IPS-18c (cell line): ENCODE data around the gene CHAC2.

Experiments used
- H3K4me3 ChIP-seq: 2 replicates; pipeline ENCODE4 v1.7.0; 2013; ENCODE audit warnings: low read depth, mild to moderate bottlenecking, low read length, moderate library complexity; ENCODE audit not compliant: insufficient read depth
- H3K9me3 ChIP-seq: one replicate; pipeline ENCODE4 v1.6.1; 2013; ENCODE audit warnings: mild to moderate bottlenecking, low read length, moderate library complexity; ENCODE audit not compliant: control insufficient read depth, insufficient read depth

Gene CHAC2

DNA sequence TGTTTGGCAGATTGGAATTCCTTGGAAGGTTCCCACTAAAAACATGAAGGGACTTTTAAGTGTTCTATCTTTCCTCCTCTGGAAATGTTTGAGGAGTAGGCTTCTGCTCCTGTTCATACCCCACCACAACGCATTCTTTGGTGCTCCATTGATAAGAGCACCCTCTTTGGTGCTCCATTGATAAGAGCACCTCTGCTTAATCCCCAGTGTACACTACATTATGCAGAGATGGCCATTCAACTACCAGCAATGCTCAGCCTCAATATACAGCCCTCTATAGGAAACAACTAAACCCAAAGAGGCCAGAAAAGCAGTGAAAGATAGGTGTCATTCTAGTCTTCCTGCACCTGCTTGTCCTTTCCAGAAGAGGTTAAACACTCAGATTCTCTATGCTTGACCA lies 1.8 kb upstream of the CHAC2 start:
- no peak overlapping the region for H3K4me3 ChIP-seq

DNA sequence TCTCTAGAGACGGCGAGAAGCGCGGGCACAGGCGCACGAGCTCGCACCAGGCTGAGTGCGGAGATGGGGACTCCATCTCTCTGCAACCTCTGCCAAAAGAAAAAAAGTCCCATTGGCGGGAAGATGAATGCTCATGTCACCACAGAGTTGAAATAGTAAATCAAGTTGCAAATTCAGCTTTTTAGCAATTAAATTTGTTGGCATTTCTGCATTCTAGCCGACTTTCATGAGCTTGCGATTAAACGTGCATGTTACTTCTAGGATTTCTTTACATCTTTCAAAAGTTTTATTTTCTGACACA lies 588 bp downstream of the CHAC2 start:
- peak overlapping the region; percentile 93 for H3K4me3 ChIP-seq
- H3K9me3 ChIP-seq: no peaks in the 10 kb centered on the region

More for the DNA sequence above, 1.8 kb upstream of the CHAC2 start:
- H3K9me3 ChIP-seq: no peaks in the 10 kb centered on the region

DNA sequence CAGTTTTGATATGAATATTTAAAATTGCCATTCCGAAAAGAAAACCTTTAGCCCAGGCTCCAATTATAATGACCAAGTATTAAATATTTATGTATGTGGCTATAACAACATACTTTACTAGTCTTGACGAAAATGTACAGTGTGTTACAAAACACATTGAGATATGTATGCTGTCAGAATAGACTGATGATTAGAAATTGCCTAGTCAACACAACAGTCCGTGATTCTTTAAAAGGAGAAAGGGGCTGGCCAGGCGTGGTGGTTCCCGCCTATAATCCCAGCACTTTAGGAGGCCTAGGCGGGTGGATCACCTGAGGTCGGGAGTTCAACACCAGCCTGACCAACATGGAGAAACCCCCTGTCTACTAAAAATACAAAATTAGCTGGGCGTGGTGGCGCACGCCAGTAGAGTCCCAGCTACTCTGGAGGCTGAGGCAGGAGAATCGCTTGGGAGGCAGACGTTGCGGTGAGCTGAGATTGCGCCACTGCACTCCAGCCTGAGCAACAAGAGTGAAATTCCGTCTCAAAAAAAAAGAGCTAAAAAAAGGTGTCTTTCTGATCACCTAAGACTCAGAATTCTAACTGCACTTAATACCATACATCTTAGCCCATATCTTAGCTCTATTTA lies 1.8 kb downstream of the CHAC2 start:
- Histone ChIP-seq H3K4me3 (no peak overlapping the region), H3K9me3 (no peaks in the 10 kb centered on the region)

DNA sequence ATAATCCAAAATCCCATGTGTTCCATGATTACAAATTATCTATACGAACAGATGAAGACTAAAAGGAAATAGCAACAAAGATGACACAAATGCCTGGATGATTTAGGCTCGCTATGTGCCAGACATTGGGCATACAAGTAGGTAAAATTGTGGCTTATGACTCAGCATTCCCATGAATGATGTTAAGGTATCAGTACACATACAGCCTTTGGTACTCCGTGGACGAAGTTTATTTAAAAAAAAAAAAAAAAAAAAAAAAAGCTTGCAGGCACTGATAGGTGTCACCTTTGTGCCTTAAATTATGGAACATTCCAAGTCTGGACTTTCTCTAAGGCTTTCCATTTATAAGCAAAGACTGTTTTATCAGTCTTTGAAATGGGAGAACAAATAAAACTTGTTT lies 2.7 kb downstream of the CHAC2 start:
- H3K4me3 ChIP-seq: no peak overlapping the region
- no peaks in the 10 kb centered on the region for H3K9me3 ChIP-seq

DNA sequence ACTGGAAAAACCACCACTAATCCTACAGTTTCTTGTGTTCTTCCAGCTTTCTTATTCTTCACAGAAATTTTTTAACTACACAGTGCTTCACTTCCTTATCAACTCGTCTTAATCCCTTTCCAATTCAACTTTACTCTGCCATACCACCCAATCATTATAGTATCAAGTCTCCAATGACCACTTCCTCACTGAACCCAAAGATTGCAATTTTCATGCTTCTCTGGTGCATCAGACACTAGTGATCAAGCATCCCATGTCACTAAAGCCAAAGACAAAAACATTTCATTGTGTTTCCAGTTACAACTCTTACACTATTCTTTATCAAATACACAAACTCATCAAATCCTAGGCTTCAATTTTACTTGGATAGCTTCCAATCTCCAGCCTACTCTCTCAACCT lies 9.5 kb downstream of the CHAC2 start:
- Histone ChIP-seq H3K4me3 (no peak overlapping the region), H3K9me3 (no peaks in the 10 kb centered on the region)

DNA sequence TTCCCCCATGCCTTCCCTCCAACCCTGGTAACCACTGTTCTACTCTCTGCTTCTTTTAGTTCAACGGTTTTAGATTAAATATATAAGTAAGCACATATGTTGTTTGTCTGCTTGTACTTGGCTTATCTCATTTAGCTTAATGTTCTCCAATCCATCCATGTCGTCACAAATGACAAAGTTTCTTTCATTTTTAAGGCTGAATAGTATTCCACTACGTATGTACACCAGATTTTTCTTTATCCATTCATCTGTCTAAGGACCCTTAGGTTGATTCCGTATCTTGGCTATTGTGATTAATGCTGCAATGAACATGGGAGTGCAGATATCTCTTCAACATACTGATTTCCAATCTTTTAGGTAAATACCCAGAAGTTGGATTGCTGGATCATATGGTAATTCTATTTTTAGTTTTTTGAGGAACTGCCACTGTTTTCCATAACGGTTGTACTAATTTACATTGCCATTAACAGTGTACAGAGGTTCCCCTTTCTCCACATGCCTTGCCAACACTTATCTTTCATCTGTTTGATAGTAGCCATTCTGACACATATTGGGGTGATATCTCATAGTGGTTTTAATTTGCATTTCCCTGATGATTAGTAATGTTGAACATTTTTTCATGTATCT lies 11.0 kb downstream of the CHAC2 start:
- H3K4me3 ChIP-seq: no peak overlapping the region
- no peaks in the 10 kb centered on the region for H3K9me3 ChIP-seq

DNA sequence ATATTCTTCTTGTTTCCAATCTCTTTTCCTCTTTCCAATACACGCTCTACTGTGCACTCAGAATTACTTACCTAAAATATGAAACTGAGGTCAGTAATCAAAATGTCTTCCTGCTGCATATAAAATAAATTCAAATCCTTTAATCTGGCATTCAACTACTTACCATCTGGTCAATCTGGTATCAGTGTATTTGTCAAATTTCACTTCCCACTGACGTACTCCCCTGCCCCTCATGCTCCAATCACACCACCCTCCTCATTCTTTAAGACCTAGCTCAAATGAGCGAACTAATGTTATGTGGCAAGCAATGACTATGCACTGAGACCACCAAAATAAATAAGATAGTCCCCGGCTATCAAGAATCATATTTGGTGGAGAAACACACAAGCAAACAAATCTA lies 12.5 kb downstream of the CHAC2 start:
- H3K4me3 ChIP-seq: no peak overlapping the region
- H3K9me3 ChIP-seq: no peaks in the 10 kb centered on the region

DNA sequence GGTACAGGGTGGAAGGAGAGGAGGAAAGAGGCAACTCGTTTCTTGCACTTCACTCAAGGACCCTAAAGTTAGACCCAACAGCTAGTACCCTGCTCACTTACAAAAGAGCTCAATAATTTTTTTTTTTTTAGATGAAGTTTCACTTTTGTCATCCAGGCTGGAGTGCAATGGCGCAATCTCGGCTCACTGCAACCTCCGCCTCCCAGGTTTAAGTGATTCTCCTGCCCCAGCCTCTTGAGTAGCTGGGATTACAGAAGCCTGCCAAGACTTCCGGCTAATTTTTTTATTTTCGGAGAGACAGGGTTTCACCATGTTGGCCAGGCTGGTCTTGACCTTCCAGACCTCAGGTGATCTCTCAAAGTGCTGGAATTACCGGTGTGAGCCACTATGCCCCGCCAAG lies 15.1 kb downstream of the CHAC2 start:
- no peak overlapping the region for H3K4me3 ChIP-seq
- no peaks in the 10 kb centered on the region for H3K9me3 ChIP-seq

DNA sequence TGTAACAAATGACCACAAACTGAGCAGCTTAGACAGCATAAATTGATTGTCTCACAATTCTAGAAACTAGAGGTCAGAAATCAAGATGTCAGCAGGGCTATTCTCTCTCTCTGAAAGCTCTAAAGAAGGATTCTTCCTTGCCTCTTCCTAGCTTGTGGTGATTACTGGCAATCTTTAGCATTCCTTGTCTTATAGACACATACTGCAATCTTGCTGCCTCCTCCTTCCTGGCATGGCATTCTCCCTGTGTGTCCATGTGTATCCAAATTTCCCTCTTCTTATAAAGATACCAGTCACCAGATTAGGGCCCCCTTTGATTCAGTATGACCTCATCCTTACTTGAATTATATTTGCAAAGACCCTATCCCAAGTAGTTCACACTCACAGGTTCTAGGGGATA lies 16.8 kb downstream of the CHAC2 start:
- Histone ChIP-seq H3K9me3 (no peaks in the 10 kb centered on the region), H3K4me3 (no peak overlapping the region)

DNA sequence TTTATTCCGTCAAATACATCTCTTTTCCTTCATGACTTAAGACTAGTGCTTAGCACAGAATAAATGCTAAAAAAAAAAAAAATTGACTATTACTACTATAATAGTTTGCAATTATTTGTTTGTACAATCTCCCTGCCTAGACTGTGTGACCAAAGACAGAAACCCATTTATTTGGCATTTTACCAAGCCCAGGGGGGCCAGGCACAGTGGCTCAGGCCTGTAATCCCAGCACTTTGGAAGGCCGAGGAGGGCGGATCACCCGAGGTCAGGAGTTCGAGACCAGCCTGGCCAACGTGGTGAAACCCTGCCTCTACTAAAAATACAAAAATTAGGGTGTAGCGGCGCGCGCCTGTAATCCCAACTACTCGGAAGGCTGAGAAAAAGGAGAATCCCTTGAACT lies 17.8 kb downstream of the CHAC2 start:
- H3K4me3 ChIP-seq: peak overlapping the region; percentile 94; the same call in 1 of the 2 replicates
- no peaks in the 10 kb centered on the region for H3K9me3 ChIP-seq

DNA sequence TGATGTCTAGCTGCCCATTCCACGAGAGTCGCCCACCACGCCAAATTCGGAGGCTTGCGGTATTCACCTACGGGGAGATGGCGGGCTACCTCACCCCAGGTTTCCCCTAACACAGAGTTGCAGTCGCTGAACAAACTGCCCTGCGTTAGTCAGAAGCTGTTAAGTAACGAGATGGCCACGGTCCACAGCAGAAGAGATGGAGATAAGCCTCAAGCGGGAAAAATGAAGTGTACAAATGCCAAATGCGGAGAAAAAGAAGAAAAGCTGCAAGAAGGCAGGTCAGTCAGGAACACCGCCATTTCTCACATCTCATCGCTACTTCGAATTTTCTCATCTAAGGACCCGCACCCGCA lies 18.7 kb downstream of the CHAC2 start:
- Histone ChIP-seq H3K4me3 (peak overlapping the region; percentile 94), H3K9me3 (no peaks in the 10 kb centered on the region)

DNA sequence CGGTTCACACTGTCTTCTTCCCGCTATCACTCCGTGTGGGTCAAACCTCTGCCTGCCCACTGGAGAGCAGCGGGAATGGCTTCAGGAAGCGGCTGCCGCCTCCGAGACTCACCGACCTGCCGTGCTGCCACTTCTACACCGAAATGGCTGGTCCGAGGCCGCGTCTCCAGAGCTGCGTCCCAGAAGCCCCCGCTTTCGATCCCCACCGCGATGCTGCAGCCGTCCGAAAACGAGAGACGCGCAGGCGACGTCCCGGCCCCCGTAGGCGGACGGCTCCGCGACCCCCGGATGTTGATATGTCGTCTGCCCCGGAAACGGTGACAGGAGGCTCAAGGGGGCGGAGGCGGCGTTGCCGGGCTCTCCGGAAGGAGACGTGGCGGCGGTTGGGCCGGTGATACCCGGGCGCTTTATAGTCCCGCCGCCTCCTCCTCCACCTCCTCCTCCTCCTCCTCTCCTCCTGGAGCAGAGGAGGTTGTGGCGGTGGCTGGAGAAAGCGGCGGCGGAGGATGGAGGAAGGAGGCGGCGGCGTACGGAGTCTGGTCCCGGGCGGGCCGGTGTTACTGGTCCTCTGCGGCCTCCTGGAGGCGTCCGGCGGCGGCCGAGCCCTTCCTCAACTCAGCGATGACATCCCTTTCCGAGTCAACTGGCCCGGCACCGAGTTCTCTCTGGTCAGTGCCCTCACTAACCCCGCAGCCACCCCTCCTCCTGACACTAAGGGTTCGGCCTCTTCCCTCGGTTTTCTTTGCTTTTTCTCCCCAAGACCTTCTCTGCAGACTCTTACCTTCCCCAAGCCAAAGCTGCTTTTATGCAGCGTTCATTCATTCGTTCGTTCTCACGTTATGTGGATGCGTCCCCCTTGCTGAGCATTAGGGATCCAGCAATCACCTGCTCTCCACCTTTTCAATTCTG lies 19.4 kb downstream of the CHAC2 start, which contains the start of the genes ASB3 and ERLEC1:
Gene ASB3 (minus strand): TSS at position 249 of the 909 bp plus-strand sequence. CDS start 21,381 bp downstream, outside the sequence.
Gene ERLEC1 (plus strand): TSS at position 340 of the 909 bp plus-strand sequence. CDS start 167 bp downstream, at position 507.
- peak within 1 kb of the TSS; percentile 94 for H3K4me3 ChIP-seq
- H3K9me3 ChIP-seq: no peaks in the 10 kb centered on the region

DNA sequence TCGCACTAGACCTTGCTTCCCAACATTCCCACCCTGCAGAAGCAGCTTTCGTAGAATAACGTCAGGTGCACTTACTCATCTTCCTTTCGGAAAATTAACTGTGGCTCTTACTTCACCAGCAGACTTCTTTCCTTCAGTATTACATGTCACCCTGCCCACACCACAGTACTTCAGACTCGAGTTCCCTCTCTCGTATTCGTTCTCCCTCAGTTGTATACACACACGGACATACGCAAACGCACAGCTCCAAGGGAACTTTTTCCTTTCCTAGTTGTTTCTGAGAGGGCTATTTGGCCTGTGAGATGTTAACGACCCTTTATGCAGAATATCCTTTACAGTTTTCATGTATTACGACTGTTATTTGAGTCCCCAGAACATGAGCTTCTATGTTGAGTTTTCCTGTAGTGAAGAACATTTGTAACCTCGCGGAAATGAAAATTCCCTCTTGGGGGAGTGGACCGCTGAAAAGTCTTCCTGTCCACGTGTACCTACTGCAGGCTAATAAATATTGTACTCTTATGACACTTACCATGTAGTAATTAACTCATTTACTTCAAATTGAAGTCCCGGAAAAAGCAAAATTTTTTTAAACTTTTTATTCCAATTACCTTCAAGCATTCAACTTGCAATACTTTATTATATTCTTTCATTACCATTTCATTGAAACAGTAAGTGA lies 20.1 kb downstream of the CHAC2 start:
- Histone ChIP-seq H3K9me3 (no peaks in the 10 kb centered on the region), H3K4me3 (peak overlapping the region; percentile 94)

DNA sequence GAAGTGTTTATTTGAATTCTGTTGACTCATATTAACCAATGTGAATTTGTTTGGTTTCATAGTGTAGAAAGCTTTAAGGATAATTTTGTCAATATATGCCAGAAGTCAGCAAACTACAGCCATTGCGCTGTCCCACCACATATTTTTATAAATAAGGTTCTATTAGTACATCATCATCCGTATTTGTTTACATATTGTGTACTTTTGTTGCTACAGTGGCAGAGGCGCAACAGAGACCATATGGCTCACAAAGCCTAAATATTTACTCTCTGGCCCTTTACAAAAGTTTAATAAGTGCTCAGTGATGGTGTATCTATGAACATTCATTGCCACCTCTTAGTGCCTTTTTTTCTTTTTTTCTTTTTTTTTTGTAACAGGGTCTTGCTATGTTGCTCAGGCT lies 25.7 kb downstream of the CHAC2 start:
- H3K4me3 ChIP-seq: no peak overlapping the region

DNA sequence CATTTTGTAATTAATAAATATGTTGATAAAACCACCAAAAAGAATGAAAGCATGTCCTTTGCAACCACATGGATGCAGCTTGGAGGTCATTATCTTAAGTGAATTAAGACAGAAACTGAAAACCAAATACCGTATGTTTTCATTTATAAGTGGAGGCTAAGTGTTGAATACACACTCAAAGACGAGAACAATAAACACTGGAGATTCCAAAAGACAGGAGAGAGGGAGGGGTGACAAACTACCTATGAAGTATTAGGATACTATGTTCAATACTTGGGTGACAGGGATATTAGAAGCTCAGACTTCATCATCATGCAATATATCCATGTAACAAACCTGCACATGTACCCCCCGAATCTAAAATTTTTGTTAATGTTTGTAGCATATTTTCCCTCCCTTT lies 26.2 kb downstream of the CHAC2 start:
- no peaks in the 10 kb centered on the region for H3K9me3 ChIP-seq
- H3K4me3 ChIP-seq: no peak overlapping the region

More for the DNA sequence above, 25.7 kb downstream of the CHAC2 start:
- no peaks in the 10 kb centered on the region for H3K9me3 ChIP-seq

DNA sequence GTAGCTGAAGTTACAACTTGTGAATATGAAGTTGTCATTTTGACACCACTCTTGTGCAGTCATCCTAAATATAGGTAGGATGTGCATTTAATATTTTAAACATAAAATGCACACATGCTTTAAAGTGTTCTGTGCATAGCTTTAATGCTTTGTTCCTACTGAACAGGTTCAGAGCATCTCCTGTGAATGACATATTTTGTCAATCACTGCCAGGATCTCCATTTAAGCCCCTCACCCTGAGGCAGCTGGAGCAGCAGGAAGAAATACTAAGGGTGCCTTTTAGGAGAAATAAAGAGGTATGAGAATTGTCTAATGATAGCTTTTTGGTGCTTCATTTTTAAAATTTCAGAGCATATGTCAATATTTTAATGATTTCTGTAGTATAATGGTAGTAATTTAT lies 33.9 kb downstream of the CHAC2 start:
- H3K4me3 ChIP-seq: no peak overlapping the region

DNA sequence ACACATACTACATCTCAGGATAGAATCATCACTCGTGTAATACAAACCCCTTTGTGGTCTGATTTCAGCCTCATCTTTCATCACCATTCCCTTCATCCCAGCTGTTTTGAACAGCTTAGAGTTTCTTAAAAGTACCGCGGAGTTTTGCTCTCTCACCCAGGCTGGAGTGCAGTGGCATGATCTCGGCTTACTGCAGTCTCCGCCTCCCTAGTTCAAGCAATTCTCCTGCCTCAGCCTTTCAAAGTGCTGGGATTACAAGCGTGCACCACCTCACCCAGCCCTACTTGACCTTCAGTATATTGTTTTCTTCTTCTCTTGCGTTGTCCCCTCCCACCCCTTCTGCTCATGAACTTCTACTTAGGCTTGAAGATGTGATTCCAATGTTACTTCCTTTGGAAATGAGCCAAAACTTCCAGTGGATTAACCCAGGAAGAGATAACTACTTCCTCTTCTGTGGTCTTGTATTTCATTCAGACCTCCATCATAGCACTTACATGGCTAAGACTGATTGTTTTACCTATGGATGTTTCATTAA lies 35.1 kb downstream of the CHAC2 start:
- no peak overlapping the region for H3K4me3 ChIP-seq
- H3K9me3 ChIP-seq: no peaks in the 10 kb centered on the region

More for the DNA sequence above, 33.9 kb downstream of the CHAC2 start:
- H3K9me3 ChIP-seq: no peaks in the 10 kb centered on the region
